B cell (primary cell): ENCODE results near the gene GPX3. TPM values are rescaled to one million over a fixed set of nuclear protein-coding genes. Genes with fewer than 3 reads are reported as not detected.

Source experiments
- ATAC-seq: fragments of 200-7000 bp; cut with Tn5 transposase; one replicate; pipeline ENCODE4 v1.10.0; 2021; ENCODE audit warnings: low read depth, mild to moderate bottlenecking, moderate number of reproducible peaks, moderate library complexity
- CTCF ChIA-PET: fragments of 350-600 bp; sonication (Branson Sonifier 250); formaldehyde crosslinking; loops from one replicate; lab custom pipeline; 2021; ENCODE audit warnings: antibody characterized with exemption, inconsistent platforms; lab: Charles Lee
- POLR2A ChIA-PET: fragments of 350-600 bp; sonication (Branson Sonifier 250); formaldehyde crosslinking; loops from one replicate; lab custom pipeline; 2021; ENCODE audit warnings: antibody characterized with exemption; lab: Charles Lee
- DNase-seq: peaks from one replicate; pipeline ENCODE4 v3.0.0; 2013
- H2AFZ ChIP-seq: 2 replicates; pipeline ENCODE4 v1.6.1; 2012; ENCODE audit warnings: mild to moderate bottlenecking, low read depth, low read length; ENCODE audit not compliant: insufficient read depth, poor library complexity, severe bottlenecking
- H3K27ac ChIP-seq, 2 donors: 1 replicate in 1 of 2; 2 replicates in 1 of 2; pipeline ENCODE4 v1.5.1; 2012 to 2013; ENCODE audit warnings: low read length in 2 of 2, mild to moderate bottlenecking in 2 of 2, moderate library complexity in 1 of 2
- H3K27me3 ChIP-seq, 4 experiments: fragments of 200-600 bp in 1 of 4; sonication (generic) in 1 of 4; replicated peaks in 1 of 4; 1 replicate in 2 of 4; 2 replicates in 2 of 4; pipeline versions ENCODE4 v1.6.1 to v1.7.0; 2013 to 2016; ENCODE audit warnings: low read length in 3 of 4, mild to moderate bottlenecking in 2 of 4, mixed read lengths in 1 of 4, moderate library complexity in 1 of 4; ENCODE audit not compliant: insufficient read depth in 4 of 4, control insufficient read depth in 3 of 4; ENCODE audit errors: control extremely low read depth in 1 of 4
- H3K36me3 ChIP-seq, 2 experiments: replicated peaks in 1 of 2; 1 replicate in 1 of 2; 2 replicates in 1 of 2; pipeline versions ENCODE4 v1.6.1 to v1.7.1; 2013; ENCODE audit warnings: low read length in 1 of 2; ENCODE audit not compliant: insufficient read depth in 2 of 2, control insufficient read depth in 1 of 2; ENCODE audit errors: control extremely low read depth in 1 of 2, extremely low read depth in 1 of 2
- H3K4me1 ChIP-seq, 2 donors: fragments of 200-600 bp in 1 of 2; sonication (generic) in 1 of 2; 1 replicate in 1 of 2; 2 replicates in 1 of 2; pipeline versions ENCODE4 v1.5.1 to v1.6.1; 2013 to 2017; ENCODE audit warnings: low read length in 2 of 2; ENCODE audit not compliant: control insufficient read depth in 2 of 2, insufficient read depth in 2 of 2
- H3K4me2 ChIP-seq: replicated peaks from 2 replicates; pipeline ENCODE3; 2012; ENCODE audit warnings: mild to moderate bottlenecking, low read depth, low read length; ENCODE audit not compliant: poor library complexity, severe bottlenecking
- H3K4me3 ChIP-seq, 5 experiments: fragments of 200-600 bp in 1 of 5; sonication (generic) in 1 of 5; 1 replicate in 3 of 5; 2 replicates in 2 of 5; pipeline versions ENCODE4 v1.5.1 to v1.7.0; 2011 to 2016; ENCODE audit warnings: low read length in 4 of 5, mild to moderate bottlenecking in 4 of 5, low read depth in 2 of 5, control low read depth in 1 of 5, moderate library complexity in 1 of 5; ENCODE audit not compliant: insufficient read depth in 1 of 5; ENCODE audit errors: control extremely low read depth in 1 of 5, extremely low read depth in 1 of 5
- H3K79me2 ChIP-seq: fragments of 200-600 bp; sonication (generic); one replicate; pipeline ENCODE4 v1.6.0; 2016; ENCODE audit warnings: low read length; ENCODE audit not compliant: control insufficient read depth, insufficient read depth
- H3K9ac ChIP-seq: fragments of 200-600 bp; sonication (generic); 2 replicates; pipeline ENCODE4 v1.6.1; 2017; ENCODE audit warnings: mild to moderate bottlenecking, low read length, moderate library complexity
- H3K9me3 ChIP-seq, 3 donors: one replicate each; pipeline versions ENCODE4 v1.6.1 to v1.7.1; 2013; ENCODE audit warnings: low read length in 2 of 3; ENCODE audit not compliant: control insufficient read depth in 2 of 3, insufficient read depth in 1 of 3; ENCODE audit errors: control extremely low read depth in 1 of 3
- H4K20me1 ChIP-seq: 2 replicates; pipeline ENCODE4 v1.6.0; 2012; ENCODE audit warnings: mild to moderate bottlenecking, low read length; ENCODE audit not compliant: insufficient read depth, control insufficient read depth, poor library complexity, severe bottlenecking
- H3K27ac Mint-ChIP-seq: one replicate; pipeline ENCODE4 v1.8.0; 2021; ENCODE audit warnings: mixed read lengths
- H3K27me3 Mint-ChIP-seq: one replicate; pipeline ENCODE4 v1.8.0; 2021; ENCODE audit warnings: mixed read lengths
- H3K4me1 Mint-ChIP-seq: one replicate; pipeline ENCODE4 v1.8.0; 2021; ENCODE audit warnings: mixed read lengths
- H3K4me3 Mint-ChIP-seq: one replicate; pipeline ENCODE4 v1.8.0; 2021; ENCODE audit warnings: mixed read lengths
- H3K9me3 Mint-ChIP-seq: one replicate; pipeline ENCODE4 v1.8.0; 2022; ENCODE audit warnings: mixed read lengths; ENCODE audit not compliant: insufficient read depth
- CTCF ChIP-seq: fragments of 200-600 bp; IDR thresholded peaks from one replicate; pipeline ENCODE4 v1.8.0; 2022; ENCODE audit warnings: antibody characterized with exemption, mild to moderate bottlenecking
- EZH2 ChIP-seq: IDR thresholded peaks from 2 replicates; pipeline ENCODE4 v1.6.1; 2012; ENCODE audit warnings: borderline replicate concordance, low read depth, mild to moderate bottlenecking, moderate library complexity, low read length; ENCODE audit not compliant: insufficient read depth, poor library complexity, severe bottlenecking
- WGBS: methylation state at CpG from one replicate; pipeline ENCODE4 v1.1.5; 2013; ENCODE audit warnings: missing lambda C conversion rate; ENCODE audit not compliant: insufficient coverage; 5-methylcytosine and 5-hydroxymethylcytosine counted together
- intact Hi-C: fragments of 100-400 bp; cut with micrococcal nuclease; formaldehyde crosslinking; loops from one replicate; pipeline ENCODE4 v1.10.0; 2022
- polyA plus RNA-seq: library from polyadenylated mRNA; depleted of rRNA; stranded (reverse); fragments of >200 nt; gene quantifications from 2 replicates; pipeline ENCODE4 v1.2.3, GENCODE V29; 2012
- total RNA-seq, 2 donors: library from RNA; stranded (reverse); fragments of 120-200 nt in 1 of 2; gene quantifications; 1 replicate in 1 of 2; 2 replicates in 1 of 2; pipeline versions ENCODE4 v1.2.3 to v1.2.4, GENCODE V29; 2013 to 2022

Gene GPX3
- total and polyA plus RNA-seq, 2 donors (not counting 1 experiment from before 2014, with no cell fraction given): not detected

- Histone ChIP-seq H4K20me1 (no peaks in the 10 kb centered on the region), H3K4me2 (no peak overlapping the region), H3K36me3 (peaks cover 0 to 17% of the 10 kb centered on the region in 2 experiments), H3K9me3 (no peaks in the 10 kb centered on the region), H3K4me1 (peaks cover 15% of the 10 kb centered on the region in 2 donors), H2AFZ (no peak overlapping the region), H3K27me3 (peaks cover 0 to 5% (median 0%) of the 10 kb centered on the region in 4 experiments), H3K27ac (no peak overlapping the region), H3K79me2 (no peaks in the 10 kb centered on the region), H3K9ac (no peak overlapping the region), H3K4me3 (no peak overlapping the region)
- Mint-ChIP-seq H3K9me3 (no peaks in the 10 kb centered on the region), H3K27ac (no peak overlapping the region), H3K4me3 (no peak overlapping the region), H3K4me1 (peaks cover 17% of the 10 kb centered on the region), H3K27me3 (no peaks in the 10 kb centered on the region)
- POLR2A ChIA-PET: no interaction called here
- 89% methylated on average over 8 of the region's 8 CpGs for WGBS
- CTCF ChIA-PET: no interaction called here
- DNase-seq (no peak), ATAC-seq (no peak)
- intact Hi-C loops: no loop called here
- TF ChIP-seq CTCF (no peak), EZH2 (no peak)
Observed at GRCh38 chr5:151023651-151024050, 3.3 kb downstream of the GPX3 start.

GRCh38 chr5:151024440-151025249 lies 4.3 kb downstream of the GPX3 start:
- H3K9me3 ChIP-seq: no peaks in the 10 kb centered on the region
- ChIA-PET CTCF (no interaction called here), POLR2A (no interaction called here)
- peaks cover 17% of the 10 kb centered on the region for H3K4me1 Mint-ChIP-seq
- H3K79me2 ChIP-seq: no peaks in the 10 kb centered on the region
- ATAC-seq (no peak), DNase-seq (no peak)
- H2AFZ ChIP-seq: no peak overlapping the region
- no peaks in the 10 kb centered on the region for H3K9me3 Mint-ChIP-seq
- H3K4me1 ChIP-seq: peaks cover 15% of the 10 kb centered on the region in 2 donors
- no peak overlapping the region for H3K9ac ChIP-seq
- no peak overlapping the region for H3K27ac ChIP-seq
- peaks cover 0 to 5% (median 0%) of the 10 kb centered on the region in 4 experiments for H3K27me3 ChIP-seq
- intact Hi-C loops: no loop called here
- H4K20me1 ChIP-seq: no peaks in the 10 kb centered on the region
- H3K36me3 ChIP-seq: peaks cover 0 to 26% of the 10 kb centered on the region in 2 experiments
- 100% methylated on average over 4 of the region's 7 CpGs for WGBS
- no peak overlapping the region for H3K4me3 Mint-ChIP-seq
- TF ChIP-seq CTCF (no peak), EZH2 (no peak)
- H3K4me3 ChIP-seq: no peak overlapping the region
- no peak overlapping the region for H3K27ac Mint-ChIP-seq
- H3K27me3 Mint-ChIP-seq: no peaks in the 10 kb centered on the region
- H3K4me2 ChIP-seq: no peak overlapping the region
